Articular chondrocyte of knee joint (primary cell): Measurements from ENCODE around the gene PANK1. TPM values are rescaled to one million over a fixed set of nuclear protein-coding genes. Genes with fewer than 3 reads are reported as not detected.
A peak's percentile ranks its signal among the peaks of the same experiment; 100 is the strongest.

Source experiments
- small RNA-seq: library from RNA; depleted of rRNA; stranded (forward); fragments of <200 nt; gene quantifications from one replicate; pipeline ENCODE3, GENCODE V24; 2012
- total RNA-seq: library from RNA; depleted of rRNA; stranded (reverse); fragments of >200 nt; gene quantifications from 2 replicates; pipeline ENCODE4 v1.2.3, GENCODE V29; 2012

PANK1 gene
- total RNA-seq: 6.7 and 9.1 TPM in 2 replicates

GRCh38 chr10:89644967-89645741, at the start of gene PANK1:
TSS of gene PANK1 (minus strand) at chr10:89645242. CDS start at chr10:89644891, 351 bp downstream.

GRCh38 chr10:89535171-89536012, 109.7 kb downstream of the PANK1 start, which contains the start of gene SLC16A12:
TSS of gene SLC16A12 (minus strand) at chr10:89535594. CDS start at chr10:89462578, 73,016 bp downstream.

Small RNA genes within 50 kb of the gene (small RNA-seq; reads per million reads assigned to genes)
- 331 reads per million, percentile 99 among the genes with 10 or more reads in this experiment for gene MIR107

Other genes with a start within 250 kb of the PANK1 start
- 39.5 and 42.4 TPM in 2 replicates for gene IFIT5, start 230.7 kb downstream of the PANK1 start, total RNA-seq
- not detected in 2 replicates for gene SLC16A12, start 109.6 kb downstream of the PANK1 start, total RNA-seq
- 12.8 and 16.6 TPM in 2 replicates for gene KIF20B, start 56.3 kb upstream of the PANK1 start, total RNA-seq